Colonic mucosa (tissue), 4 donors: Measurements from ENCODE around the gene TNFRSF11A. TPM values are rescaled to one million over a fixed set of nuclear protein-coding genes. Genes with fewer than 3 reads are reported as not detected.
A peak's percentile ranks its signal among the peaks of the same experiment; 100 is the strongest.

Experiments used
- DNase-seq: peaks from one replicate; pipeline ENCODE4 v3.0.0-alpha.2; 2020
- H3K27ac ChIP-seq: fragments of 200-600 bp; one replicate; pipeline ENCODE4 v1.8.0; 2021
- H3K27me3 ChIP-seq: fragments of 200-600 bp; one replicate; pipeline ENCODE4 v1.8.0; 2021
- H3K36me3 ChIP-seq: fragments of 200-600 bp; one replicate; pipeline ENCODE4 v1.8.0; 2021
- H3K4me1 ChIP-seq: fragments of 200-600 bp; one replicate; pipeline ENCODE4 v1.8.0; 2021; ENCODE audit warnings: mild to moderate bottlenecking
- H3K4me3 ChIP-seq: fragments of 200-600 bp; one replicate; pipeline ENCODE4 v1.8.0; 2021
- H3K9ac ChIP-seq, 2 donors: one replicate each; pipeline ENCODE4 v1.7.0; 2013; ENCODE audit warnings: control low read depth in 2 of 2, low read depth in 2 of 2, low read length in 2 of 2
- H3K9me3 ChIP-seq: fragments of 200-600 bp; one replicate; pipeline ENCODE4 v1.8.0; 2021
- intact Hi-C: fragments of 100-400 bp; cut with DNase I; formaldehyde crosslinking; loops from one replicate; pipeline ENCODE4 v1.14.1; 2022
- total RNA-seq, 2 donors: library from RNA; stranded (reverse); fragmentation: NEBNext Ultra II Directional in 1 of 2; extraction: Animal tissue kit (Norgen Biotek cat#: 25700) in 1 of 2; gene quantifications; one replicate each; pipeline ENCODE4 v1.2.1, GENCODE V29; 2021
- TF ChIP-seq, protein P1 (sequence below): fragments of 200-600 bp; IDR thresholded peaks from one replicate; pipeline ENCODE4 v1.8.0; 2022; ENCODE audit warnings: antibody characterized with exemption, mild to moderate bottlenecking
- donor health status: healthy.
- donor health status: DM: no; HTN: no; CAD: no.
- donor health status: DM: no; HTN: no; CAD: no.

The TNFRSF11A gene
- total RNA-seq, 2 donors from 2014 or later = 80.6 to 86.6 TPM

GRCh38 chr18:62288665-62289008, 36.5 kb upstream of the TNFRSF11A start:
- no peaks in the 10 kb centered on the region for H3K9me3 ChIP-seq
- peak overlapping the region; percentile 39 for H3K27ac ChIP-seq
- no peak overlapping the region for H3K4me3 ChIP-seq
- H3K9ac ChIP-seq = no peak overlapping the region
- no peaks in the 10 kb centered on the region for H3K27me3 ChIP-seq
- no peaks in the 10 kb centered on the region for H3K36me3 ChIP-seq
- no peak for DNase-seq
- TF ChIP-seq, protein P1, sequence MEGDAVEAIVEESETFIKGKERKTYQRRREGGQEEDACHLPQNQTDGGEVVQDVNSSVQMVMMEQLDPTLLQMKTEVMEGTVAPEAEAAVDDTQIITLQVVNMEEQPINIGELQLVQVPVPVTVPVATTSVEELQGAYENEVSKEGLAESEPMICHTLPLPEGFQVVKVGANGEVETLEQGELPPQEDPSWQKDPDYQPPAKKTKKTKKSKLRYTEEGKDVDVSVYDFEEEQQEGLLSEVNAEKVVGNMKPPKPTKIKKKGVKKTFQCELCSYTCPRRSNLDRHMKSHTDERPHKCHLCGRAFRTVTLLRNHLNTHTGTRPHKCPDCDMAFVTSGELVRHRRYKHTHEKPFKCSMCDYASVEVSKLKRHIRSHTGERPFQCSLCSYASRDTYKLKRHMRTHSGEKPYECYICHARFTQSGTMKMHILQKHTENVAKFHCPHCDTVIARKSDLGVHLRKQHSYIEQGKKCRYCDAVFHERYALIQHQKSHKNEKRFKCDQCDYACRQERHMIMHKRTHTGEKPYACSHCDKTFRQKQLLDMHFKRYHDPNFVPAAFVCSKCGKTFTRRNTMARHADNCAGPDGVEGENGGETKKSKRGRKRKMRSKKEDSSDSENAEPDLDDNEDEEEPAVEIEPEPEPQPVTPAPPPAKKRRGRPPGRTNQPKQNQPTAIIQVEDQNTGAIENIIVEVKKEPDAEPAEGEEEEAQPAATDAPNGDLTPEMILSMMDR = no peak
- intact Hi-C loops = no loop called here
- peaks cover 8% of the 10 kb centered on the region for H3K4me1 ChIP-seq

DNA sequence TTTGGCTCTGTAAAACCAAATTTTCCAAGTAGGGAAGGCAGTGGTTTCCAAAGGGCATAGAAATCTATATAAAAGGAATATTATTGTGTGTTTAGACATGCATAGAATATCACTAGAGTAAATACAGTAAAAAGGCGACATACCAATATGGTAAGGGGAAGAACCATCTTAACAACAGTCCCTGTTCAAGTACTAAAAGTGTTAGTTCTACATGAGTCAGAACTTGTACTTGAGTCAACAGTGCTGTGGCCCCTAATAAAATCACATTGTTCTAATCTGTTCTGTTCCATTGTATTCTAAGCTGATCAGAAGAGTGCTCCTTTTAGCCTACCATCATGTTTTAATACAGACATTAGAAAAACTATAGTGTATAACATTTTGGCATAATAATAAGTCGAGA, 36.1 kb upstream of the TNFRSF11A start:
- Histone ChIP-seq H3K27me3 (no peaks in the 10 kb centered on the region), H3K9ac (no peak overlapping the region), H3K9me3 (no peaks in the 10 kb centered on the region), H3K4me3 (no peak overlapping the region), H3K36me3 (no peaks in the 10 kb centered on the region), H3K27ac (peak overlapping the region; percentile 39), H3K4me1 (peaks cover 8% of the 10 kb centered on the region)
- no peak for DNase-seq
- TF ChIP-seq, protein P1 = no peak
- intact Hi-C loops = no loop called here

- no peaks in the 10 kb centered on the region for H3K27me3 ChIP-seq
- H3K9me3 ChIP-seq = no peaks in the 10 kb centered on the region
- H3K27ac ChIP-seq = no peak overlapping the region
- H3K4me1 ChIP-seq = peaks cover 7% of the 10 kb centered on the region
- TF ChIP-seq, protein P1 = no peak
- intact Hi-C loops = no loop called here
- H3K4me3 ChIP-seq = no peak overlapping the region
- DNase-seq = no peak
- no peak overlapping the region for H3K9ac ChIP-seq
- no peaks in the 10 kb centered on the region for H3K36me3 ChIP-seq
Observed at GRCh38 chr18:62294073-62294472, 31.0 kb upstream of the TNFRSF11A start.

GRCh38 chr18:62300359-62300963, 24.6 kb upstream of the TNFRSF11A start:
- no peak for DNase-seq

GRCh38 chr18:62301322-62301721, 23.8 kb upstream of the TNFRSF11A start:
- H3K4me3 ChIP-seq = no peak overlapping the region
- no peaks in the 10 kb centered on the region for H3K9me3 ChIP-seq
- intact Hi-C loops = no loop called here
- no peak overlapping the region for H3K9ac ChIP-seq
- no peak overlapping the region for H3K27ac ChIP-seq
- DNase-seq = no peak
- H3K4me1 ChIP-seq = no peaks in the 10 kb centered on the region
- no peaks in the 10 kb centered on the region for H3K36me3 ChIP-seq
- no peaks in the 10 kb centered on the region for H3K27me3 ChIP-seq
- TF ChIP-seq, protein P1 = no peak

More at GRCh38 chr18:62300359-62300963, 24.6 kb upstream of the TNFRSF11A start:
- no peaks in the 10 kb centered on the region for H3K27me3 ChIP-seq
- H3K9ac ChIP-seq = no peak overlapping the region
- no peaks in the 10 kb centered on the region for H3K9me3 ChIP-seq
- H3K4me3 ChIP-seq = no peak overlapping the region
- H3K4me1 ChIP-seq = no peaks in the 10 kb centered on the region
- intact Hi-C loops = no loop called here
- H3K27ac ChIP-seq = no peak overlapping the region
- H3K36me3 ChIP-seq = no peaks in the 10 kb centered on the region
- TF ChIP-seq, protein P1 = no peak
